Measurements from ENCODE around the gene KRT2.

Gene KRT2

GRCh38 chr12:52651726-52652261 is at the start of gene KRT2:
Gene KRT2 (minus strand): TSS chr12:52652211. CDS start chr12:52652142, 69 bp downstream.
- Histone ChIP-seq H3K4me1 (ENCODE audit: insufficient read depth, low read length) (no peaks in the 10 kb centered on the region), H3K27me3 (ENCODE audit: insufficient read depth, low read length) (peaks cover 2% of the 10 kb centered on the region), H2AFZ (ENCODE audit: low read depth, low read length) (no peak within 1 kb of the TSS), H3K4me3 (ENCODE audit: low read length) (no peak within 1 kb of the TSS), H3K9me3 (ENCODE audit: low read length) (no peaks in the 10 kb centered on the region), H3K36me3 (ENCODE audit: insufficient read depth, low read length) (no peaks in the 10 kb centered on the region)

- no peaks in the 10 kb centered on the region for H3K36me3 ChIP-seq (ENCODE audit: insufficient read depth, low read length)
- H3K27me3 ChIP-seq (ENCODE audit: insufficient read depth, low read length) = no peaks in the 10 kb centered on the region
- H2AFZ ChIP-seq (ENCODE audit: low read depth, low read length) = no peak overlapping the region
- no peaks in the 10 kb centered on the region for H3K9me3 ChIP-seq (ENCODE audit: low read length)
- H3K4me1 ChIP-seq (ENCODE audit: insufficient read depth, low read length) = no peaks in the 10 kb centered on the region
- no peak overlapping the region for H3K4me3 ChIP-seq (ENCODE audit: low read length)
These were observed 49.3 kb upstream of the KRT2 start for GRCh38 chr12:52701281-52701680.

GRCh38 chr12:52699960-52700359 is 47.9 kb upstream of the KRT2 start:
- no peaks in the 10 kb centered on the region for H3K27me3 ChIP-seq (ENCODE audit: insufficient read depth, low read length)
- no peak overlapping the region for H3K4me3 ChIP-seq (ENCODE audit: low read length)
- no peak overlapping the region for H2AFZ ChIP-seq (ENCODE audit: low read depth, low read length)
- H3K9me3 ChIP-seq (ENCODE audit: low read length) = no peaks in the 10 kb centered on the region
- H3K36me3 ChIP-seq (ENCODE audit: insufficient read depth, low read length) = no peaks in the 10 kb centered on the region
- no peaks in the 10 kb centered on the region for H3K4me1 ChIP-seq (ENCODE audit: insufficient read depth, low read length)

GRCh38 chr12:52699373-52699772 is 47.4 kb upstream of the KRT2 start:
- no peaks in the 10 kb centered on the region for H3K27me3 ChIP-seq (ENCODE audit: insufficient read depth, low read length)
- H2AFZ ChIP-seq (ENCODE audit: low read depth, low read length) = no peak overlapping the region
- no peaks in the 10 kb centered on the region for H3K4me1 ChIP-seq (ENCODE audit: insufficient read depth, low read length)
- no peaks in the 10 kb centered on the region for H3K36me3 ChIP-seq (ENCODE audit: insufficient read depth, low read length)
- H3K4me3 ChIP-seq (ENCODE audit: low read length) = no peak overlapping the region
- H3K9me3 ChIP-seq (ENCODE audit: low read length) = no peaks in the 10 kb centered on the region

- H3K4me3 ChIP-seq (ENCODE audit: low read length) = no peak overlapping the region
- H2AFZ ChIP-seq (ENCODE audit: low read depth, low read length) = no peak overlapping the region
- no peaks in the 10 kb centered on the region for H3K27me3 ChIP-seq (ENCODE audit: insufficient read depth, low read length)
- H3K4me1 ChIP-seq (ENCODE audit: insufficient read depth, low read length) = no peaks in the 10 kb centered on the region
- H3K9me3 ChIP-seq (ENCODE audit: low read length) = no peaks in the 10 kb centered on the region
- H3K36me3 ChIP-seq (ENCODE audit: insufficient read depth, low read length) = no peaks in the 10 kb centered on the region
These were observed 46.8 kb upstream of the KRT2 start for GRCh38 chr12:52698651-52699340.

- H3K9me3 ChIP-seq (ENCODE audit: low read length) = no peaks in the 10 kb centered on the region
- H3K4me1 ChIP-seq (ENCODE audit: insufficient read depth, low read length) = no peaks in the 10 kb centered on the region
- no peak overlapping the region for H2AFZ ChIP-seq (ENCODE audit: low read depth, low read length)
- H3K36me3 ChIP-seq (ENCODE audit: insufficient read depth, low read length) = no peaks in the 10 kb centered on the region
- no peak overlapping the region for H3K4me3 ChIP-seq (ENCODE audit: low read length)
- peaks cover 13% of the 10 kb centered on the region for H3K27me3 ChIP-seq (ENCODE audit: insufficient read depth, low read length)
These were observed 45.1 kb upstream of the KRT2 start for GRCh38 chr12:52697058-52697582.

GRCh38 chr12:52696588-52696987 is 44.6 kb upstream of the KRT2 start:
- Histone ChIP-seq H3K4me3 (ENCODE audit: low read length) (no peak overlapping the region), H2AFZ (ENCODE audit: low read depth, low read length) (no peak overlapping the region), H3K27me3 (ENCODE audit: insufficient read depth, low read length) (peaks cover 18% of the 10 kb centered on the region), H3K4me1 (ENCODE audit: insufficient read depth, low read length) (no peaks in the 10 kb centered on the region), H3K36me3 (ENCODE audit: insufficient read depth, low read length) (no peaks in the 10 kb centered on the region), H3K9me3 (ENCODE audit: low read length) (no peaks in the 10 kb centered on the region)

- H2AFZ ChIP-seq (ENCODE audit: low read depth, low read length) = no peak overlapping the region
- no peak overlapping the region for H3K4me3 ChIP-seq (ENCODE audit: low read length)
- H3K27me3 ChIP-seq (ENCODE audit: insufficient read depth, low read length) = peaks cover 34% of the 10 kb centered on the region
- H3K9me3 ChIP-seq (ENCODE audit: low read length) = no peaks in the 10 kb centered on the region
- no peaks in the 10 kb centered on the region for H3K4me1 ChIP-seq (ENCODE audit: insufficient read depth, low read length)
- no peaks in the 10 kb centered on the region for H3K36me3 ChIP-seq (ENCODE audit: insufficient read depth, low read length)
These were observed 43.0 kb upstream of the KRT2 start for GRCh38 chr12:52695039-52695438.

- peaks cover 40% of the 10 kb centered on the region for H3K27me3 ChIP-seq (ENCODE audit: insufficient read depth, low read length)
- H2AFZ ChIP-seq (ENCODE audit: low read depth, low read length) = no peak overlapping the region
- H3K4me3 ChIP-seq (ENCODE audit: low read length) = no peak overlapping the region
- no peaks in the 10 kb centered on the region for H3K9me3 ChIP-seq (ENCODE audit: low read length)
- no peaks in the 10 kb centered on the region for H3K4me1 ChIP-seq (ENCODE audit: insufficient read depth, low read length)
- H3K36me3 ChIP-seq (ENCODE audit: insufficient read depth, low read length) = no peaks in the 10 kb centered on the region
These were observed 42.1 kb upstream of the KRT2 start for GRCh38 chr12:52694151-52694550.

GRCh38 chr12:52693261-52693660 is 41.2 kb upstream of the KRT2 start:
- Histone ChIP-seq H3K9me3 (ENCODE audit: low read length) (no peaks in the 10 kb centered on the region), H3K36me3 (ENCODE audit: insufficient read depth, low read length) (no peaks in the 10 kb centered on the region), H3K27me3 (ENCODE audit: insufficient read depth, low read length) (peaks cover 42% of the 10 kb centered on the region), H2AFZ (ENCODE audit: low read depth, low read length) (no peak overlapping the region), H3K4me3 (ENCODE audit: low read length) (no peak overlapping the region), H3K4me1 (ENCODE audit: insufficient read depth, low read length) (no peaks in the 10 kb centered on the region)

GRCh38 chr12:52692254-52692653 is 40.2 kb upstream of the KRT2 start:
- Histone ChIP-seq H3K36me3 (ENCODE audit: insufficient read depth, low read length) (no peaks in the 10 kb centered on the region), H3K4me3 (ENCODE audit: low read length) (no peak overlapping the region), H3K9me3 (ENCODE audit: low read length) (no peaks in the 10 kb centered on the region), H3K4me1 (ENCODE audit: insufficient read depth, low read length) (no peaks in the 10 kb centered on the region), H3K27me3 (ENCODE audit: insufficient read depth, low read length) (peaks cover 42% of the 10 kb centered on the region), H2AFZ (ENCODE audit: low read depth, low read length) (no peak overlapping the region)

GRCh38 chr12:52691841-52692150 is 39.8 kb upstream of the KRT2 start:
- Histone ChIP-seq H3K9me3 (ENCODE audit: low read length) (no peaks in the 10 kb centered on the region), H3K36me3 (ENCODE audit: insufficient read depth, low read length) (no peaks in the 10 kb centered on the region), H3K4me3 (ENCODE audit: low read length) (no peak overlapping the region), H3K27me3 (ENCODE audit: insufficient read depth, low read length) (peaks cover 42% of the 10 kb centered on the region), H2AFZ (ENCODE audit: low read depth, low read length) (no peak overlapping the region), H3K4me1 (ENCODE audit: insufficient read depth, low read length) (no peaks in the 10 kb centered on the region)

GRCh38 chr12:52691076-52691840 is 39.2 kb upstream of the KRT2 start:
- Histone ChIP-seq H3K36me3 (ENCODE audit: insufficient read depth, low read length) (no peaks in the 10 kb centered on the region), H3K9me3 (ENCODE audit: low read length) (no peaks in the 10 kb centered on the region), H3K4me3 (ENCODE audit: low read length) (no peak overlapping the region), H3K27me3 (ENCODE audit: insufficient read depth, low read length) (peaks cover 45% of the 10 kb centered on the region), H3K4me1 (ENCODE audit: insufficient read depth, low read length) (no peaks in the 10 kb centered on the region), H2AFZ (ENCODE audit: low read depth, low read length) (no peak overlapping the region)

Data from neuron (in vitro differentiated cells).